ENCODE measurements around the gene KLRD1.
"Not testable (repeated sequence)": the region's sequence is repeated elsewhere in the genome, so short reads cannot be mapped to it uniquely, and the experiment has no call there.

The KLRD1 gene

DNA sequence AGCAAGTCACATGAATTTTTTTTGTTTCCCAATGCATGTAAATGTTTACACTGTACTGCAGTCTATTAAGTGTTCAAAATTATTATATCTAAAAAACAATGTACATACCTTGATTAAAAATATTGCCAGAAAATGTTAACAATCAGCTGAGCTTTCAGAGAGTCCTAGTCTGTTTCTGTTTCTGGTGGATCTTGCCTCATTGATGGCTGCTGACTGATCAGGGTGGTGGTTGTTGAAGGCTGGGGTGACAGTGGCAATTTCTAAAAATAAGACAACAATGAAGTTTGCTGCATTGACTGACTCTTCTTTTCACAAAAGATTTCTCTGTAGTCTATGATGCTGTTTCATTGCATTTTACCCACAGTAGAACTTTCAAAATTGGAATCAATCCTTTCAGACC is 16.6 kb upstream of the KLRD1 start:
- no peak overlapping the region for H3K4me3 ChIP-seq
- H3K27me3 ChIP-seq, result no peaks in the 10 kb centered on the region
- H3K4me1 ChIP-seq, result no peaks in the 10 kb centered on the region
- no peaks in the 10 kb centered on the region for H3K36me3 ChIP-seq
- H3K9me3 ChIP-seq (replicated peaks in 1 of 11), result no peaks in the 10 kb centered on the region
- H3K9ac ChIP-seq, result no peak overlapping the region
- no peak overlapping the region for H3K4me2 ChIP-seq
- no peak for TF ChIP-seq Cebpa-rat (IDR thresholded peaks at IDR 0.05)
- no peaks in the 10 kb centered on the region for H4K20me1 ChIP-seq
- H3K27ac ChIP-seq, result no peak overlapping the region

DNA sequence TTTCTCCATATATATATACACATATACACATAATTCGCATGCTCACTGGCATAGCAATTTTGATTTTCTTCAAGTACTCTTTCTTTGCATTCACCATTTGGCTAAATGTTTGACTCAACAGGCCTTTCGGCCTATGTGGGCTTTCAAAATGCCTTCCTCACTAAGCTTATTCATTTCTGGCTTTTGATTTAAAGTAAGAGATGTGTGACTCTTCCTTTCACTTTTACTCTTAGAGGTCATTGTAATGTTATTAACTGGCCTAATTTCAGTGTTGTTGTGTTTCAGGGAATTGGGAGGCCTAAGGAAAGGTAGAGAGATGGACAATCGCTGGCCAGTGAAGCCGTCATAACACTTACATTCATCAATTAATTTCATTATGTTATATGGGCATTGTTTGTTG is 14.5 kb upstream of the KLRD1 start:
- TF ChIP-seq Cebpa-rat (IDR thresholded peaks at IDR 0.05), result no peak
- Histone ChIP-seq H3K36me3 (no peaks in the 10 kb centered on the region), H3K4me3 (no peak overlapping the region), H4K20me1 (no peaks in the 10 kb centered on the region), H3K27me3 (no peaks in the 10 kb centered on the region), H3K9ac (no peak overlapping the region), H3K9me3 (replicated peaks in 1 of 11) (no peaks in the 10 kb centered on the region), H3K4me1 (no peaks in the 10 kb centered on the region), H3K4me2 (no peak overlapping the region), H3K27ac (no peak overlapping the region)

- Histone ChIP-seq H3K4me1 (no peaks in the 10 kb centered on the region), H3K9ac (no peak overlapping the region), H3K27me3 (no peaks in the 10 kb centered on the region), H3K9me3 (replicated peaks in 1 of 11) (no peaks in the 10 kb centered on the region), H3K27ac (no peak overlapping the region), H3K4me3 (no peak overlapping the region), H3K4me2 (no peak overlapping the region), H4K20me1 (no peaks in the 10 kb centered on the region), H3K36me3 (no peaks in the 10 kb centered on the region)
- TF ChIP-seq Cebpa-rat (IDR thresholded peaks at IDR 0.05), result no peak
Observed at GRCh38 chr12:10293570-10294227, 14.0 kb upstream of the KLRD1 start.

GRCh38 chr12:10301103-10301502 is 6.6 kb upstream of the KLRD1 start:
- H3K27ac ChIP-seq, result no peak overlapping the region

GRCh38 chr12:10304161-10304574 is 3.5 kb upstream of the KLRD1 start:
- H3K9ac ChIP-seq, result no peak overlapping the region
- no peaks in the 10 kb centered on the region for H3K27me3 ChIP-seq
- H3K27ac ChIP-seq, result no peak overlapping the region
- no peaks in the 10 kb centered on the region for H3K4me1 ChIP-seq
- H3K9me3 ChIP-seq (replicated peaks in 1 of 11), result peaks cover 11 to 23% (median 18%) of the 10 kb centered on the region in 11 experiments
- no peak overlapping the region for H3K4me3 ChIP-seq
- TF ChIP-seq Cebpa-rat (IDR thresholded peaks at IDR 0.05), result no peak
- H3K4me2 ChIP-seq, result no peak overlapping the region
- no peaks in the 10 kb centered on the region for H3K36me3 ChIP-seq
- no peaks in the 10 kb centered on the region for H4K20me1 ChIP-seq

More at GRCh38 chr12:10301103-10301502, 6.6 kb upstream of the KLRD1 start:
- Histone ChIP-seq H3K4me1 (no peaks in the 10 kb centered on the region), H4K20me1 (no peaks in the 10 kb centered on the region), H3K4me2 (no peak overlapping the region), H3K9ac (no peak overlapping the region), H3K27me3 (no peaks in the 10 kb centered on the region), H3K36me3 (no peaks in the 10 kb centered on the region), H3K9me3 (replicated peaks in 1 of 11) (peaks cover 11 to 23% (median 18%) of the 10 kb centered on the region in 11 experiments), H3K4me3 (no peak overlapping the region)
- no peak for TF ChIP-seq Cebpa-rat (IDR thresholded peaks at IDR 0.05)

GRCh38 chr12:10305411-10305810 is 2.3 kb upstream of the KLRD1 start:
- Histone ChIP-seq H3K27me3 (no peaks in the 10 kb centered on the region), H3K4me1 (no peaks in the 10 kb centered on the region), H3K9me3 (replicated peaks in 1 of 11) (peaks cover 11 to 23% (median 18%) of the 10 kb centered on the region in 11 experiments), H3K36me3 (no peaks in the 10 kb centered on the region), H4K20me1 (no peaks in the 10 kb centered on the region), H3K9ac (no peak overlapping the region), H3K27ac (no peak overlapping the region), H3K4me2 (no peak overlapping the region), H3K4me3 (no peak overlapping the region)
- no peak for TF ChIP-seq Cebpa-rat (IDR thresholded peaks at IDR 0.05)

GRCh38 chr12:10310926-10311720 is 3.5 kb downstream of the KLRD1 start:
- Histone ChIP-seq H3K4me1 (no peaks in the 10 kb centered on the region), H3K9me3 (replicated peaks in 1 of 11) (no peaks in the 10 kb centered on the region), H3K27me3 (no peaks in the 10 kb centered on the region), H3K36me3 (no peaks in the 10 kb centered on the region), H4K20me1 (no peaks in the 10 kb centered on the region), H3K4me3 (no peak overlapping the region), H3K9ac (no peak overlapping the region), H3K4me2 (no peak overlapping the region), H3K27ac (no peak overlapping the region)
- no peak for TF ChIP-seq Cebpa-rat (IDR thresholded peaks at IDR 0.05)

DNA sequence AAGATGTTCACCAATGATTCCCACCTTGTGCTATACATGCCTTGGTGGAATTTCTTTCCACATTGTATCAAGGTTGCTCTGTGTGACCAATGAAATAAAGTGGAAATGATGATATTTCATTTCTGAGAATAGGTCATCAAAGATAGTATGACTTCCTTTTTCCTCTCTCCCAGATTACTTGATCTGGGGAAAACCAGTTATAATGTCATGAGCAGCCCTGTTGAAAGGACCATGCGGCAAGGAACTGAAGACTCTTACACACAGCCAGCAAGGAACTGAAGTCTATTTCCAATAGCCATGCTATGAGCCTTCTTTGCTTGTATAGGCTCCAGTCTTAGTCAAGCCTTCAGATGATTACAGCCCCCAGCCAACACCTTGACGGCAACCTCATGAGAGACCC is 11.7 kb downstream of the KLRD1 start:
- Histone ChIP-seq H3K9ac (no peak overlapping the region), H3K27me3 (no peaks in the 10 kb centered on the region), H3K4me3 (no peak overlapping the region), H3K27ac (no peak overlapping the region), H4K20me1 (no peaks in the 10 kb centered on the region), H3K4me1 (no peaks in the 10 kb centered on the region), H3K36me3 (no peaks in the 10 kb centered on the region), H3K9me3 (replicated peaks in 1 of 11) (peaks cover 0 to 5% (median 0%) of the 10 kb centered on the region in 11 experiments; a peak in 1 of 22 replicates), H3K4me2 (no peak overlapping the region)
- no peak for TF ChIP-seq Cebpa-rat (IDR thresholded peaks at IDR 0.05)

GRCh38 chr12:10320643-10321042 is 13.0 kb downstream of the KLRD1 start:
- no peaks in the 10 kb centered on the region for H4K20me1 ChIP-seq
- H3K9ac ChIP-seq, result no peak overlapping the region
- H3K4me1 ChIP-seq, result no peaks in the 10 kb centered on the region
- H3K36me3 ChIP-seq, result no peaks in the 10 kb centered on the region
- no peak for TF ChIP-seq Cebpa-rat (IDR thresholded peaks at IDR 0.05)
- H3K9me3 ChIP-seq (replicated peaks in 1 of 11), result peaks cover 0 to 5% (median 0%) of the 10 kb centered on the region in 11 experiments; a peak in 1 of 22 replicates
- H3K4me3 ChIP-seq, result no peak overlapping the region
- no peak overlapping the region for H3K4me2 ChIP-seq
- H3K27ac ChIP-seq, result no peak overlapping the region
- H3K27me3 ChIP-seq, result no peaks in the 10 kb centered on the region

DNA sequence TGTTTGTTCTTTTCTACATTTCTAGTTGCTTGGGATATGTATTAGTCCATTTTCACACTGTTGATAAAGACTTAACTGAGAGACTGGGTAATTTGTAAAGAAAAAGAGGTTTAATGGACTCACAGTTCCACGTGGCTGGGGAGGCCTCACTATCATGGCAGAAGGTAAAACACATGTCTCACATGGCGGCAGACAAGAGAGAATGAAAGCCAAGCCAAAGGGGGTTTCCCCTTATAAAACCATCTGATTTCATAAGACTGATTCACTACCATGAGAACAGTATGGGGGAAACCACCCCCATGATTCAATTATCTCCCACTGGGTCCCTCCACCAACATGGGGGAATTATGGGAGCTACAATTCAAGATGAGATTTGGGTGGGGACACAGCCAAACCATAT is 21.0 kb downstream of the KLRD1 start:
- H3K27me3 ChIP-seq, H3K4me2 ChIP-seq, H3K4me1 ChIP-seq, H3K36me3 ChIP-seq, H3K9ac ChIP-seq, H3K4me3 ChIP-seq, H4K20me1 ChIP-seq, H3K27ac ChIP-seq: not testable (repeated sequence)
- peaks cover 7 to 16% (median 11%) of the 10 kb centered on the region in 11 experiments; a peak in 18 of 22 replicates for H3K9me3 ChIP-seq (replicated peaks in 1 of 11)

All from BLaER1 treated with 17β-estradiol and CSF1 and Interleukin-3, amounts not matched to agents 10 nM and 100 nM (cell line).